GM13977 (cell line): ENCODE data around the gene CLEC4C.
"Not testable (repeated sequence)": the region's sequence is repeated elsewhere in the genome, so short reads cannot be mapped to it uniquely, and the experiment has no call there.

ENCODE experiments used
- DNase-seq: peaks from one replicate; pipeline ENCODE4 v3.0.0; 2012; ENCODE audit warnings: low spot score
- in situ Hi-C: fragments of 300-500 bp; cut with MboI; formaldehyde crosslinking; loops from one replicate; pipeline ENCODE4 v1.12.0; 2022; ENCODE audit warnings: low sequenced_read_pairs, low pct_unique_long_range_greater_than_20kb, mixed read lengths, inconsistent platforms; ENCODE audit not compliant: unreplicated experiment
- TF ChIP-seq, protein P1 (sequence below): IDR thresholded peaks from 2 replicates; pipeline ENCODE4 v1.5.1; 2012; ENCODE audit warnings: mild to moderate bottlenecking, control low read depth; ENCODE audit not compliant: insufficient read depth; ENCODE audit errors: extremely low read depth, missing control alignments

Gene CLEC4C, protein sequence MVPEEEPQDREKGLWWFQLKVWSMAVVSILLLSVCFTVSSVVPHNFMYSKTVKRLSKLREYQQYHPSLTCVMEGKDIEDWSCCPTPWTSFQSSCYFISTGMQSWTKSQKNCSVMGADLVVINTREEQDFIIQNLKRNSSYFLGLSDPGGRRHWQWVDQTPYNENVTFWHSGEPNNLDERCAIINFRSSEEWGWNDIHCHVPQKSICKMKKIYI

DNA sequence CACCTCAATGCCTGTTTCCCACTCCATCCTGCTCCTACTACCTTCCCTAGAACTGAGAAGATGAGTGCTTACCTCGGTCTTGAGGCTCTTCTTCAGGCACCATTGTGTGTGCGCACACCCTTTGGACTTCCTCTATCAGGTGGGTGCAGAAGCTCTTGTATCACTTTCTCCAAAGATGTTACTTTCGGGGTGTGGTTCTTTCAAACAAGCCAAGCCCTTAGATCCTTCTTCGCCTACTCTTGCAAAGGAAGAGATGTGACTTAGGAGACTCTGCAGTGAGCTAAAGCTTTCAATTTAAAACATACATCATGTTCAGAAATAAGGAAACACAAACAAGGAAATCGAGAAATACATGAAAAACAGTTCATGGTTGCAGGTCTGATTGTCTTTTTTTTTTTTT lies at the start of gene CLEC4C:
Gene CLEC4C (minus strand): TSS at position 130 of the 400 bp plus-strand sequence. CDS start 27 bp downstream, at position 103.
- DNase-seq: no peak
- TF ChIP-seq, protein P1, sequence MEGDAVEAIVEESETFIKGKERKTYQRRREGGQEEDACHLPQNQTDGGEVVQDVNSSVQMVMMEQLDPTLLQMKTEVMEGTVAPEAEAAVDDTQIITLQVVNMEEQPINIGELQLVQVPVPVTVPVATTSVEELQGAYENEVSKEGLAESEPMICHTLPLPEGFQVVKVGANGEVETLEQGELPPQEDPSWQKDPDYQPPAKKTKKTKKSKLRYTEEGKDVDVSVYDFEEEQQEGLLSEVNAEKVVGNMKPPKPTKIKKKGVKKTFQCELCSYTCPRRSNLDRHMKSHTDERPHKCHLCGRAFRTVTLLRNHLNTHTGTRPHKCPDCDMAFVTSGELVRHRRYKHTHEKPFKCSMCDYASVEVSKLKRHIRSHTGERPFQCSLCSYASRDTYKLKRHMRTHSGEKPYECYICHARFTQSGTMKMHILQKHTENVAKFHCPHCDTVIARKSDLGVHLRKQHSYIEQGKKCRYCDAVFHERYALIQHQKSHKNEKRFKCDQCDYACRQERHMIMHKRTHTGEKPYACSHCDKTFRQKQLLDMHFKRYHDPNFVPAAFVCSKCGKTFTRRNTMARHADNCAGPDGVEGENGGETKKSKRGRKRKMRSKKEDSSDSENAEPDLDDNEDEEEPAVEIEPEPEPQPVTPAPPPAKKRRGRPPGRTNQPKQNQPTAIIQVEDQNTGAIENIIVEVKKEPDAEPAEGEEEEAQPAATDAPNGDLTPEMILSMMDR: no peak
- in situ Hi-C loops: no loop called here

DNA sequence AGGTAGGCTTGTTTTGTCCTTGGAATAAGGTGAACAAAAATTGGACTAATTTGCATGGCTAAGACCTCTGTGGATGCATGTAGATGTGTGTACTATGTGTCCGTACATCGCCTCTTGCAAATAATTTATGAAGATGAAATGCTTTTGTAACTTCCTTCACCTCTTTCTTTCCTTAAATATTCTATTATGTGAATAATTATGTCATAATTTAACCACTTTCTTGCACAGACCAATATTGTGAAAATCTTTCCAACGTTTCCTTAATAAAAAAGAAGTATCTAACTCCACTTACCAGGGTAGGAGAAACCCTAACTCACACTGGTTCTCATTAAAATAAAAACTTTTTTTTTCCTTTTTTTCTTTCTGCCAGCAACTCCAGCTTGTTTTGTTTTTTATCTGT lies 46.0 kb upstream of the CLEC4C start:
- TF ChIP-seq, protein P1: no peak
- DNase-seq: no peak
- in situ Hi-C loops: no loop called here

DNA sequence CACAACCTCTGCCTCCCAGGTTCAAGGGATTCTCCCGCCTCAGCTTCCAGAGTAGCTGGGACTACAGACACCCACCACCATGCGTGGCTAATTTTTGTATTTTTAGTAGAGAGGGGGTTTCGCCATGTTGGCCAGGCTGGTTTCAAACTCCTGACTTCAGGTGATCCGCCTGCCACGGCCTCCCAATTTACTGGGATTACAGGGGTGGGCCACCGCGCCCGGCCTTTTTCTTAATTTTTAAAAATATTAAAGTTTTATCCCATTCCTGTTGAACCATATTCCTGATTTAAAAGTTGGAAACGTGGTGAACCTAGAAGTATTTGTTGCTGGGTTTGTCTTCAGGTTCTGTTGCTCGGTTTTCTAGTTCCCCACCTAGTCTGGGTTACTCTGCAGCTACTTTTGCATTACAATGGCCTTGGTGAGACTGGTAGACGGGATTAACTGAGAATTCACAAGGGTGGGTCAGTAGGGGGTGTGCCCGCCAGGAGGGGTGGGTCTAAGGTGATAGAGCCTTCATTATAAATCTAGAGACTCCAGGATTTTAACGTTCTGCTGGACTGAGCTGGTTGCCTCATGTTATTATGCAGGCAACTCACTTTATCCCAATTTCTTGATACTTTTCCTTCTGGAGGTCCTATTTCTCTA lies 41.8 kb upstream of the CLEC4C start, which contains the start of gene NANOG:
Gene NANOG (plus strand): TSS at position 519 of the 645 bp plus-strand sequence. CDS start 213 bp downstream, outside the sequence.
- DNase-seq, in situ Hi-C loops: not testable (repeated sequence)

- in situ Hi-C loops: no loop called here
- TF ChIP-seq, protein P1: no peak
- DNase-seq: no peak
These were observed 41.1 kb upstream of the CLEC4C start for GRCh38 chr12:7788294-7788660.

DNA sequence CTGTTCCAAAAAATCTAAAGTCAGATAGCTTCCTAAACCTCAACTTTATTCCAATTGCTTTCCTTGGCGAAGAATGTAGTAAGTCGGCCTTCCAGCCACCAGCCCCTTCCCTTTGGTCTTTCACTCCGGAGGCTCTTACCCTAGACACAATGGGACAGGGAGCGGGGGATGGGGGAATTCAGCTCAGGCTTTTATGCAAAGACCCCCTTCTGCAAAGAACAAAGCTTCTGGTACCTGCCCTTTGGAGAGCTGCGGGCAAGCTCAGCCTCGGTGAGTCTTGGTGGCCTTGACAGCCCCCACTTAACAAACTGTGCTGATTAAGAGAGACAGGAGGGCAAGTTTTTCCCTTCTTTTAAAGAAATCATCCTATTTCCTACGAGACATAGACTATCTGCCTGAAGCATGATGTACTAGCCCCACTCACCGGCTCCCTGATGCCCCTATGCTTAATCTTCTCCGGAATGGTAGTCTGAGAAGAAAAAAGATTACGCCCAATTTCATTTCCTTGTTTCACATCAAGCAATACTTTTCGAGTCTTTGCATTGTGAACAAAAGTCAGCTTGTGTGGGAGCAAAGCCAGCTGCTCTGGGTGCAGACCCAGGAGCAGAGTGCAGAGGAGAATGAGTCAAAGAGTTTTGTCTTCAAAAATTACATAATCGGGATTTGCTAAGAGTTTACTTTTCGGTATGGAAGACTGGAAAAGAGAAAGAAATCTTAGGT lies 40.6 kb upstream of the CLEC4C start:
- in situ Hi-C loops: no loop called here
- DNase-seq: no peak
- TF ChIP-seq, protein P1: no peak

DNA sequence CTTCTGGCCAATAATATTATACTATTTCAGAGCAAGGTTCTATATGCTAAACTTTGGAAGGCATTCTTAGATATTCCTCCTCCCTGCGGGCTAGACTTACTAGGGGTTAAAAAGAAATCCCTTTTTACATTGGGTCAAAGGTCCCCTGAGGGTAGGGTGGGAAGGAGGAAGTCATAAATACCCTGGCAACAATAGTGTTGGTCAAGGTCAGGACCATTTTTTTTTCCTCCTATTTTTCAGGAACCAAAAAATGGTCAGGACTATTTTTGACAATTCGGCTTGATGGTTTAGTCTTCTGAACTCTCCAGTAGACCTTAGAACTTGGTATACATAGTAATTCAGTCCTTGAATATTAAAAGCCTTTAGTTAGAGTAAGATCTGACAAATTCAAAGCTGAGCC lies 37.5 kb upstream of the CLEC4C start:
- in situ Hi-C loops: no loop called here
- no peak for DNase-seq
- TF ChIP-seq, protein P1: no peak

DNA sequence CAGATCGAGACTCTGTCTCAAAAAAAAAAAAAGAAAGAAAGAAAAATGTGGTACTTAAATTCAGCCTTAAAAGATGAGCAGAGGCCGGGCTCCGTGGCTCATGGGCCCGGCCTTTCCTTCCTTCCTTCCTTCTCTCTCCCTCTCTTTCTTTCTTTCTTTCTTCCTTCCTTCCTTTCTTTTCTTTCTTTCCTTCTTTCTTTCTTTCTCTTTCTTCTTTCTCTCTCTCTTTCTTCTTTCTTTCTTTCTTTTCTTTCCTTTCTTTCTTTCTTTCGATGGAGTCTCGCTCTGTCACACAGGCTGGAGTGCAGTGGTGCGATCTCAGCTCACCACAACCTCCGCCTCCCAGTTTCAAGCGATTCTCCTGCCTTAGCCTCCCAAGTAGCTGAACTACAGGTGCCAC lies 36.3 kb upstream of the CLEC4C start:
- DNase-seq, in situ Hi-C loops: not testable (repeated sequence)
